Panc1 (cell line): ENCODE measurements around the gene POU2F2.

Experiments used
- CTCF ChIP-seq: fragments of 450-650 bp; IDR thresholded peaks from 2 replicates; pipeline ENCODE4 v1.5.1; 2017; ENCODE audit warnings: mild to moderate bottlenecking
- POLR2AphosphoS5 ChIP-seq: IDR thresholded peaks from 2 replicates; pipeline ENCODE4 v1.6.1; 2012; ENCODE audit warnings: mild to moderate bottlenecking, low read depth, low read length, moderate library complexity
- SIN3A ChIP-seq: IDR thresholded peaks from 2 replicates; pipeline ENCODE4 v1.6.1; 2012; ENCODE audit warnings: low read depth, mild to moderate bottlenecking, low read length, moderate library complexity, borderline replicate concordance; ENCODE audit not compliant: insufficient read depth

GRCh38 chr19:42095814-42096230 is 36.4 kb downstream of the POU2F2 start:
- TF ChIP-seq POLR2AphosphoS5 (no peak), CTCF (no peak), SIN3A (no peak)
